HG02884 (cell line): Measurements from ENCODE around the gene FOXP2.
A peak's percentile ranks its signal among the peaks of the same experiment; 100 is the strongest.
"Not testable (repeated sequence)": the region's sequence is repeated elsewhere in the genome, so short reads cannot be mapped to it uniquely, and the experiment has no call there.

Source experiments
- ATAC-seq: cut with Tn5 transposase; IDR thresholded peaks from one replicate; pipeline ENCODE4 v1.9.1; 2021; ENCODE audit warnings: mild to moderate bottlenecking, moderate library complexity; ENCODE audit not compliant: unreplicated experiment

FOXP2 gene

DNA sequence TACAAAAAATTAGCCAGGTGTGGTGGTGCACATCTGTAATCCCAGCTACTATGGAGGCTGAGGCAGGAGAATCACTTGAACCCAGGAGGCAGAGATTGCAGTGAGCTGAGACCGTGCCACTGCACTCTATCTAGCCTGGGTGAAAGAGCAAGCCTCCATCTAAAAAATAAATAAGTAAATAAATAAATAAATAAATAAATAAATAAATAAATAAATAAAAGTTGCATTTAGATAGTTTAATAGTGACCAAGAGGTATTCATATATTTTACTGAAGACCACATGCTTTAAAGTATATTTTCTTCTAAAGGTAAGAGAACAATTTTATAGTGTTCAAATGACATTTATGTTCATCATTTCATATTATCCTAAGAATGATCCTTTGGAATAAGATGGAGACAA lies 82.9 kb downstream of the FOXP2 start:
- ATAC-seq, result not testable (repeated sequence)

DNA sequence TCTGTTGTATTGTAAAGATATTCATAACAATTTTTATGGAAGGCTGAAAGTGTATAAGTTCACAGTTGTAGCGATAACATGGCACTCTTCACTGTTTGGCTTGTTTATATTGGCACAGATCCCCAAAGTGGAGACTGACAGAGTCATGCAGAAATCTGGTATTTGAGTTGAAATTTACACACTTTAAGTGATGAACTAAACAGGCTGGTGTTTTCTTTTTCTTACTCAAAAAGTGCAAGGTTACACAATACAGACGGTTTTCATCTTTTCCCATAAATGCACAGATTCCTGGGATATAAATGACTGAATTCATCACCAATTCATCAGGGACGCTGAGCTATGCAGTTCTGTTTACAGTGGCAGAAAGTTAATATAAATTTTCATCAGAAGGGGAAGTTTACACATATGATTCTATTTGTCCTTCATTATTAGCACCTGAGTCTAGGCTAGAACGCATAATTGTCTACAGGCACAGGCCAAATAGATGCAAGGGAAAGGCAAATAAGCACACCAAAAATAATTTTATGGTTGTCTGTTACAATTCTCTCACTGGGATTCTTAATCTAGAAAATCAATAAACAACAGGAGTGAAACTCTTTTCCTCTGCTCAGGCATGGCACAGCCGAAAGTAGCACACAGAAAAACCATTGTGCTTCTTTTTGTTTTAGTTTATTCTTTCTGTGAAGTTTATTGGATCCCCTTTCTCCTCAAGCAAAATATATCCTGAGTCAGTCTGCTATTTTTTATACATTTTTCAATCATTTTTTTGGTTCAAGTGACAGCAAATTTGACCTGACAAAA lies 88.0 kb downstream of the FOXP2 start:
- no peak for ATAC-seq

DNA sequence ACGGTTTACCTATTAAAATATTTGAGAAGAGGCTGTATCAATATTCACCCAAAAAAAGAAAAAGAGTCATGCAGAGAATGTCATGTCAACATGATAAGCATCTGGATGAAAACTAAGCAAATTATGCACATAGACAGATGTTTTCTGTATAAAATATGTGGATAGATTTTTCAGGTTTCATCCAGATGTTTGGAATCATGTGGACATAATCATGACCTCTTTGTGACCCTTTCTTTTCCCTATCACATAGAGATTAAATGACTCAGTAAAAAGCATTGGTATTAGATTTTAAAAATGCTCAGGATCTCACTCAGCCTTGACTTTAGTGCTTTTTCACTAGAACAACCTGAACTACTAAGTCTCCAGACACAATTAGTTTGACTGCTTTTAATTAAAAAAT lies 90.0 kb downstream of the FOXP2 start:
- no peak for ATAC-seq

DNA sequence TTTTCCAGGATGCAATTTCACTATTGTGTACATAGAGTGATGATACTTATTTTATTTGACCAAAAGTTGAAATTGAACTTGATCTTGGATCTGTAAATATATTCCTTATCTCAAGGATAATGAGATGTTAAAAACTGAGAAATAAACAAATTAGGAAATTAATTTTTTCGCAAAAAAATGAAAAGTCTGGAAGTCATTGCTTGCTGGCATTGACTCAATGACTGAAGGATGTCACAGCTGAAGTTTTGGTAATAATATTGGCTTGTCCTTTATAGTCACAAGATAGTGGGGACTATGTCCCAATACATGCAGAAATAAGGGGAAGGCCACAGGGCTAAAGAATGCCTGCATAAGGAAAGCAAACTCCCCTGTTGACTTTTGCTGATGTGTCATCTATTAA lies 92.8 kb downstream of the FOXP2 start:
- no peak for ATAC-seq

DNA sequence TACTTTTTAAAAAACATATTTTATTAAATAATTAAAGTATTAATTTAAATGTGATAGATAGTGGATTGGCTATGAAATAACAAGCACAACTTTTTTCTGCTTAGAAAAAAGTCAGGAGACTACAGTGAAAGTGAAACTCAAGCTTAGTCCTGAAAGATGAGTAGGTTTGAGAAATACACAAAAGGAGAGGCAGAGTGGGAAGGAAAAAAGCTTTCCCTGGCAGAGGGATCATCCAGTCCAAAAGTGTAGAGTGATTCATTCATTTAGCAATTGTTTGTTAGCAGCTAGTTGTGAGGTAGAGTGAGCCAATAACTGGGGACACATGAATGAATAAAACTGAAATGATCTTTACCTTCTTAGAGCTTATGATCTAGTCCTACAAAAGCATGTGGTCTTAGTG lies 93.5 kb downstream of the FOXP2 start:
- no peak for ATAC-seq

DNA sequence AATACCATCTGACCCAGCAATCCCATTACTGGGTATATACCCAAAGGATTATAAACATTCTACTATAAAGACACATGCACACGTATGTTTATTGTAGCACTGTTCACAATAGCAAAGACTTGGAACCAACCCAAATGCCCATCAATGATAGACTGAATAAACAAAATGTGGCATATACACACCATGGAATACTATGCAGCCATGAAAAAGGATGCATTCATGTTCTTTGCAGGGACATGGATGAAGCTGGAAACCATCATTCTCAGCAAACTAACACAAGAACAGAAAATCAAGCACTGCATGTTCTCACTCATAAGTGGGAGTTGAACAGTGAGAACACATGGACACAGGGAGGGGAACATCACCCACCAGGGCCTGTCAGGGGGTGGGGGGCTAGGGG lies 96.2 kb downstream of the FOXP2 start:
- ATAC-seq, result not testable (repeated sequence)

DNA sequence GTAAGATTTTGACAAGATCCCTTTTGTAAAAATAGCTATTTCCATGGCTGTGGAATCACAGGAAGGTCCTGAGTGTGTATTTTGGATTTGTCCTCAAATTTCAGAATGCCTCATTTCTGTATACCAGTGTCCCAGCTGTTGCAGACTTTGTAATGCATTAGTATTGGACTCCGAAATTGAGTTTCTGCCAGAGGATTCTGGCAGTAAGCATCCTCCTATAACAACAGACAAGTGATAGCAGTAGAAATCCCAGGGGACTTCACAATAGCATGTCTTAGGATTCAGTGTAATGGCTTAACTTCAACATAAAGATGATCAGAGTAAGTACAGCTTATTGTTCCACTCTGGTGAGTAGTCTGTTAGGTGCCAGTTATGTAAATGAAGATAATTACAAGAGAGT lies 104.6 kb downstream of the FOXP2 start:
- no peak for ATAC-seq

DNA sequence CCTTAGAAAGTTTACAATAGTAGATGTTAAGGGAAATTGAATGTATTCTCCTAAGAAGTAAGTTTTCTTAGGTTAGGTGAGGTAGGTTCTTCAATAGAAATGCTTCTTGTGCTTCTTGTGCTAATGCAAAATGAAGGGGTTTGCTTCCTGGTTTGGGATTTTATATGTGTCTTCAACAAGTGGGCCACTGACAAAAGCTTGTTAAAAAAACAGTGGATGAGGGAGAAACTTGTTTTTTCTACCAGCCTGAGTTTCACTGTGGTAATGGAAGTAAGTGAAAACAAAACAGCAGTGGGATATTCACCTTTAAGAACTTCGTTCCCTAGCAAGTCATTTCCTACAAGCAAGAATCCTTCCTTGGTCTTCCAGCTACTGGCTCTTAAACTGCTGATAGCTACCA lies 107.5 kb downstream of the FOXP2 start:
- no peak for ATAC-seq

DNA sequence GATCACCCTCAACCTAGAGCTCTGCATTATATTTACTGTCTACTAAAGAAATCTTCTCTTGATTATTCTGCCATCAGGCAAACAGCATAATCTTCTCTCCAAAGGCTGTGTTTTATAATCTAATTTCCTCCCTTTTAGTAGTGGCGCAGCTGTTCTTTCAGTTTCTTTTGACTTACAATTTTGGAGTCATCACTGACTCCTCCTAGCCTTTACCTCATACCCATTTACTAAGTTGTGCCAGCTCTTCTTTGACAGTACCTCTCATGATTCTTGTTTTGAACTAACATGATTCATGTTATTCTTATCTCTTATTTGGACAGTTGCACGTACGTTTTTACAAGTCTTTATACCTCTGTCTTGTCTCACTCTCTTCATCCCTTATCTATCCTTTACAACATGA lies 113.0 kb downstream of the FOXP2 start:
- ATAC-seq, result no peak

DNA sequence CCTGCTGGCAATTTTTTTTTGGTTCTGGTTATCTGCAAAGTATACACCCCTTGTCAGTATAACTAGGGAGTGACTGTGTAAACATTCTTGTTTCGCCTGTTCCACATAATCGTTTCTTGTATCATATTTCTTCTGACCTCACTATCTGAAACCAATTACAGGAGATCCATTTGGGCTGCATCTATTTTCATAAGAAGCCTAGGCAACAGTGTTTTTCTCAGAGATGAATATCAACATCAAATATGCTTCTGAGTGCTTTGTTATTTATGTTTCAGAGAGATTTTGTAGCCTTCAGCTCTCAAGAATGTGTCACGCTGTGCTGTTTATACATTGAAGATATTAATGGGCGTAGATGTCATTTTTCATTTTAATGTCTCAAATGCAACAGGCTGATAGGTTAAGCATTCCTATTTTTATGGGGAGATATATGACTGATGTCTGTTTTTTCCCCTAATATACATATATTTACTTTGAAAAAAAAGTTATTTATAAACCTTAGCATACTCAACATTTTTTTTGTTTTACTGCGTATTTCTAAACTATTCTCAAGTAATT lies 115.5 kb downstream of the FOXP2 start:
- ATAC-seq, result no peak

DNA sequence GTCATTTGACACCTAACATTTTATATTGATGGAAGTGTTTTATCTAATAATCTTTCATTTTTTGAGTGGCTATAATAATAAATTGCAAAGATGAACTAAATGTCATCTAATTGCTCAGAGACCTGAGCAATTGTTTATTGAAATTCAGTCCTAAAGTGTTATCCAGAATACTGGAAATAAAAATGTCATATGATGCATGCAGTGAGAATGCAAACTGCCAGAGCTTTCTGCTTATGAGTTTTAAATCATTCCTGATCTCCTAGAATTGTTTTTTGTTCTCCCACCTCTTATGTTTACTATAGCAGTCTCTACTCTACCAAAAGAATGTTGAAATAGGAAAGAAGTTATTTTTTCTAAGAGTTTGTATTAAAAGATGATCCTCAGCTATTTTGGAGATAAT lies 116.7 kb downstream of the FOXP2 start:
- no peak for ATAC-seq

DNA sequence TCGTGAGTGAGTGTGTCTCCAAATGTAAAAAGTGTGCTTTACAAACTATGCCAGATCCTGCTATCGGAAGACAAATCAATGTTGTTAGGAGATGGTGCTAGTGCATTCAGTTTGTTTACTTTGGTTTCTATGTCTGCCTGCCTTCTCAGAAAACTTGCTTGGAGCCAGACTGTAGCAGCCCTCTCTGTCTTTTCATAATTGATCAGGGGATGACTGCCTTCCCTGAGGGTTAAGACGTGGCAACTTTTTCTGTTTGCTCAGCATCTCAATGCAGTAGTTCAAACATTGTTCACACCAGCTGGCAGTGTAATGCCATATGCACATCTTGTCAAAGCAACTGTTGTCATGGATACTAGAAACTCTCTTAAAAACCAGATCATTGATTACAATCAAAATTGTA lies 118.5 kb downstream of the FOXP2 start:
- no peak for ATAC-seq

DNA sequence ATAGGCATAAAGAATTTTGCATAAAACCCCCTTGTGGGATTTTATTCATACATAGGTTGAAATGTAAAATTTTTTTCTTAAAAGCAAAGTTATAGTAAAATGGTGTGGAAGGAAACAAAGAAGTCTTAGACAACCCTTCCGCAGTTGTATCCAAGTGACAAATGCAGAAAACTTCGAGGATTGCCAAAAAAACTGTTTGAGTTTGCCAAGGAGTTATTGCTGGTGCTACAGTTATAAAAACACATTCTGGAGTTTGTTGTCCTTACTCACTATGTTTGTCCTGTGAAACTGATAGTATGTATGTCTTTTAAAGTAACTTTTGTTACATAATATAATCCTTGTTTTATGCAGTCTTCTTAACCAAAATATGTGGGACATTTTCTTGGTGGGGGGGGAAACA lies 120.3 kb downstream of the FOXP2 start:
- no peak for ATAC-seq

DNA sequence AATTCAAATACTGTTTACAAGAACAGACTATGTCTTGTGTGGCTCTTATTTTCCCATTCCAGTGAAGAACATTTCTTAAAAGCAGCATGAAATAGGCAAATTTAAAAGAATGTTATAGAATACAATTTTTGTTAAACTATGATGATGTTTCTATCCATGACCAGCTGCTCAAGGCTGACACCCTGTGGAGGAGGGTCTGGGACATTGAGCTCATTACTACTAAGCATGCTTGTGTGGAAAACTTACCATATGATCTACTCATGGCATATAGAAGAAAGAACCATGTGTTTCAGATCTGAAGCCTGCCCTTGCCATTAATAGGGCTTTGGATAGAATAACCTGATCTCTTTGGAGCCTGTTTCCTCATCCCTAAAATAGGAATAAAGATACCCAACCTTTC lies 125.0 kb downstream of the FOXP2 start:
- no peak for ATAC-seq

DNA sequence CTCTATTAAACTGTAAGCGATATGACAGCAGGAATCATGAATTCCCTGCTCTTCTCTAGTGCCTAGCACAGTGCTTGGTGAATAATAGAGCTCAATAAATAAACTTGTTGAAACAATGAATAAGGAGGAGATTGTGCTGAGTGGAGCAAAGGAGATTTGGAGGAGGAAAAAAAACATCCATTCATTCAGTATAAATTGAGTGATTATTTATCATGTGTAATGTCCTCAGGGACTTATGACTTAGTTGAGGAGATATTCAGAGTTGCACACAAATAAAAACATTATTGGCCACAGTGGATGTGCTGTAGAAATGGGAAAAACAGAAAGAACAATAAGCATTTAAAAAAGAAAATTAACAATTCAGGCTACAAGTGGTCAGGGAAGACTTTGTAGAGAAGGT lies 125.7 kb downstream of the FOXP2 start:
- no peak for ATAC-seq

DNA sequence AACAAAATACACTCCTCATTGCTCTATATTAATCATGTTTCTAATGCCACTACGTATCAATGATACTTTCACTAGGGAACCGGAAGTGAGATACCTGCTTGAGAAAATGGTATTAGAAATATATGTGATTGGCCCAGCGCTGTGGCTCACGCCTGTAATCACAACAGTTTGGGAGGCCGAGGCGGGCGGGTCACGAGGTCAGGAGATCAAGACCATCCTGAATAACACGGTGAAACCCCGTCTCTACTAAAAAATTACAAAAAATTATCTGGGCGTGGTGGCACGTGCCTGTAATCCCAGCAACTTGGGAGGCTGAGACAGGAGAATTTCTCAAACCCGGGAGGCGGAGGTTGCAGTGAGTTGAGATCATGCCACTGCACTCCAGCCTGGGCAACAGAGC lies 132.7 kb downstream of the FOXP2 start:
- not testable (repeated sequence) for ATAC-seq

DNA sequence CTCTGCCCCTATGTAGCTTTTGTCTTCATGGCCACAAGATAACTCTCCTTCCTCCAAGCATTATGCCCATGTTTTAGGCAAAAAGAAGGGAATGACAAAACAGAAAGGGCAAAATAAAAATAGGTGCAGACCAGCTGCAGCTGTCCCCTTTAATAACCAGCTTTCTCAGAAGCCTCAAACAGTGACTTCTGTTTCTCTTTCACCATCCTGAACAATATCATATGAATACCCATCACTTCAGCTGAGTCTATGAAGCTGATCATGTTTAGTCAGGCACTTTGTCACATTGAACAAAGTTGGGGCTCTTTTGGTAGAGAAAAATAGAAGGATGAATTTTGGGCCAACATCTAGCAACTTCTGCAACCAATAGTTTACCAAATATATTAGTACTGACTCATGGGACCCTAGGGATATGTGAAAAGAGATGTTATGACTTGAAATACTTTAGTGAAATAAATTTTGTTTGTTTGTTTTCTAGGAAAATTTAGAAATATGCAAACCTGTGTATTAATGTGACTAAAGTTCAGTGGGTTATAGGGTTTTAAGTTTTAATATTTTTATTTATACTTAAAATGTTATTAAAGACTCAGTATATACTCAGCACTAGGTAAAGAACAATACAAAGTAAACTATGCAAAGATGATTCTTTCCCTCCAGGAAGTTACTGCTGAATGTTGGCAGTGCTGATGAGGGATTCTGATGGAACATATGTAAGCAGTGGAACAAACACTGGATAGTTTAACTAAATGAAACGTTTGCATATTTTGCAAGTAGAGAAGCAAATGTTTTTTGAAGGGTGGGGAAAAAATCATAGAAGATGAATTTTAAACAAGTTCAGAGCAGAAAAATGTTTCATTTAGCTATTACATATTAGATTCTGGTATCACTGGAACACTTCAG lies 133.7 kb downstream of the FOXP2 start:
- no peak for ATAC-seq

DNA sequence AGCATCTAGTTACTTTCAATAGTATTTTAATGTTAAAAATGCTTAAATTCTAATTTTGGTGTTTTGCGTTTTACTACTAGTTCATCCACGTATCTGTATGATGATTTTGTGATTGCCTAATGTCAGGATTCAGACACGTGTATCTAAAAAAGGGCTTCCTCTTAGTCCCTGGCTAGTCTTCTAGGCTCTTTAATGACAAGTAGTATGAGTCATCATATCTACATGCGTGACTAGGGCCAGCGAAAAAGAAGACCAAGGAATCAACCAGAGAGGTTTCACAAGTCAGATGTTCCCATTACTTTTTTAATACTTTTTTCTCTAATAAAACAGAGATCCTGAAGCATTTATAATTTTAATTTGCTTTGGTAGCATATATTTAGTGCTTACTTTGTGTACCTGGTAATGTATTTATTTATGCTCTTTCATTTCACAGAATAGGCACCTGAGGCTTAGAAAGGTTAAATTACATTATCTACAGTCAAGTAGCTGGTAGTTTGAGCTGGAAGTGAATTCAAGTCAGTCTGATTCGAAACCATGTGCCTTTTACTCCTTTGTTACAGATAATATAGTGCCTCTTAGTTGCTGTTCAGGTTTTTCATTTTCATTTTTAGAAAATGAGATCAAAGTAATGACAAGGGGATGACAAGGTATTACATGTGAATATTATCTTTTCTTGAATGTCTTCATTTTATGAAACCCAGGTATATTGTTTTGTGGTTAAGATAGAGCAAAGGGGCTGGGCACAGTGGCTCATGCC lies 140.3 kb downstream of the FOXP2 start:
- ATAC-seq, result peak; percentile 93

DNA sequence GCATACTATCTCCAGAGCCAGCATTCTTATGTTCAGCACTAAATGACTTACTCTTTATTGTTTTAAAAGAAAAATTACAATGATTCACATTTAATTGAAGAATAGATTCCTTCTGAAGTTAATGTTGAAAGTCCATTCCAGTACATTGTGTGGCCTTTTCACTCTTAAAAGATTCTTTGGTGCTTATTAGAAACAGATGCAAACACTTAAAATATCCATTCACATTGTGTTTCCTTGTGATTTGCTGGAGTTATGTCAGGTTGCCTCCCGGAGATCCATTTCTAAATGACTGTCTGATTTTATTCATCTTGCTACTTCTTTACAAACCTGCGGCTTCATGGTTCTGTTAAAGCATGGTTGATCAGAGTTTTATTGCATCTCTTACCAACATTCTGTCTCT lies 152.8 kb downstream of the FOXP2 start:
- no peak for ATAC-seq

DNA sequence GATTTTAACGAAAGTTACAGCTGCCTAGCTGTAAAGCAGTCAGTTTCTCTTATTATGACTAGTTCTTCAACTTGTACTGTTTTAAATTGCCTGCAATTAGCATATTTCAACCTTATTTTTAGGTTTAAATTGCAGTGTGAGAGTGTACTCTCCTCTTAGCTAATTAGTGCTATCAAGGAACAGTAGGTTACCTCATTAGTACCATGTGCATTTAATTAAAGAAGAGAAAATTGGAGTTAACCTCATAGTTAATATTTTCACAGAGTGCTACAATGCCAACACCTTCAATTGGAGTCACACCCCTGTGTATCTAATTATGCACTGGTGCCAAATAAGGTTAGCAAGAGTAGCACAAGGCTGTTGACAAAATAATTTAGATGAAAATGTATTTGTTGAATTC lies 154.6 kb downstream of the FOXP2 start:
- ATAC-seq, result no peak

DNA sequence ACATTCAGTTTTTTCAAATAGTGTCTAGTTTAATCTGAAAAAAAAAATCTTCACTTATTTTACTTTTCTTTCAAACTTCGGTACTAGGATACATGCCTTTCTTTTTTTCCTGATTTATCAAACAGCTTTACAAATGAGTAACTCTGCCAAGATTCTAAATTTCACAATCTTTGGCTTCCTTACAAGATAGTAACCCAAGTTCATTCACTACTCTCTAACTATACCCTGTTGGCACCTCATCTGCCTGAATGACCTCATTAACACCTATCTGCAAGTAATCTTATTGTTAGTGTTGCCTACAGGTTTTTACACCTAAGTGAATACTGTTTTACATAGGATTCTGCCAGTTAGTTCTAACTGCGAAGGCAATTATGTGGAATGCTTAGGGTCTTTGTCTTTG lies 159.8 kb downstream of the FOXP2 start:
- ATAC-seq, result no peak
